ENCODE results near the gene NAT14.
"Not testable (repeated sequence)": the region's sequence is repeated elsewhere in the genome, so short reads cannot be mapped to it uniquely, and the experiment has no call there.

Gene NAT14, protein sequence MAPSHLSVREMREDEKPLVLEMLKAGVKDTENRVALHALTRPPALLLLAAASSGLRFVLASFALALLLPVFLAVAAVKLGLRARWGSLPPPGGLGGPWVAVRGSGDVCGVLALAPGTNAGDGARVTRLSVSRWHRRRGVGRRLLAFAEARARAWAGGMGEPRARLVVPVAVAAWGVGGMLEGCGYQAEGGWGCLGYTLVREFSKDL

GRCh38 chr19:55484593-55485438 lies at the start of gene NAT14:
NAT14 (plus strand) TSS chr19:55485188; CDS start chr19:55485709, 521 bp downstream.
- no peak for DNase-seq (ENCODE audit: low read depth in 2 of 2, low spot score in 1 of 2)

DNA sequence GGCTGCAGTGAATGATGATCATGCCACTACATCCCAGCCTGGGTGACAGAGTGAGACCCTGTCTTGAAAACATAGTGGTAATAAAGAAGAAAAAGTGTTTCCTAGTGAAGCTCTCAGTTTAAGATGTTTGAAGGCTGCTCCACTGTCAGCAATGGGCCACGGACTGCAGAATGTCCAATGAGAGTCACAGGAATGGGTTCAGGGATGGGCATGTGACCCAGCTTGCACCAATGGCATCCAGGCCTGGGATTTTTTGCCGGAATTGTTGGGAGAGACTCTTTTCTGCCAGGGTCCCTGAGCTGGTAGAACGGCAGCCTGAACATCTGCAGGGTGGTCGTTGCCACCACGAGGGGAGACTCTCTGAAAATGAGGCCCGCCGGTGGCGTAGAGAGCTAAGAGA lies 48.1 kb upstream of the NAT14 start:
- DNase-seq (ENCODE audit: low read depth in 2 of 2, low spot score in 1 of 2) = no peak

DNA sequence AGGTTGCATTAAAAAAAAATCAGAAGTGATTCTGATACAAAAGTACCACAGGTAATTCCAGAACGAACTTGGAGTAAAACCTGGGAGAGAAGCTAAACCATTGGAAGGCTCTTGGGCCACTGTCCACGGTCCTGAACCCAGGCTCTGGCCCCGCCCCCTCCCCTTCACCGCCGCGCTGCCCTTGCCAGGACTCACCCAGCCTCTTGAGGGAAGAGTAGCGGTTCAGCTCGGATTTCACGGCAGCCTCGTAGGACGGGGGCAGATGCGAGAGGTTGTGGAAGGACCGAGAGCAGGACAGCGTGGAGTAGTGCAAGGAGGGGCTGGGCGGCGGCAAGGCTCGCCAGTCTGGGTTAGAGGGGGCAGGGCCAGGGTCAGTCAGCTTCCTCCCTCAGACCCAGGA lies 47.6 kb upstream of the NAT14 start:
- no peak for DNase-seq (ENCODE audit: low read depth in 2 of 2, low spot score in 1 of 2)

DNA sequence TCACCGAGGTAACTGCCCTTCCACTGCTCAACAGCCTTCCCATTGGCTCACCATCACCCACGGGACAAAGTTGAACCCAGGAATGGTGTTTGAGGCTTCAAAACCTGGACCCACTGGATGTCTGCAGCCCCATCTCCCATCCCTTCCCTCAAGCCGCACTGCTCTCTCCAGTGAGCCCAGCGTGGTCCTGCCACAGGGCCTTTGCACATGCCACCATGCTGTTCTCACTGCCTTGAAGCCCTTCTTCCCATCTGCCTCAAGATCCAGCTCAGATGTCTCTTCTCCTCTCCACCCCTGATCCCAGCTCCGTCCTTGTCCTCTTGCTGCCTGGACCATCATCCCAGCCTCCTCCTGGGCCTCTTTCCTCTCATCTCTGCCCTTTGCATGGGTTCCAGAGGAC lies 45.9 kb upstream of the NAT14 start:
- DNase-seq (ENCODE audit: low read depth in 2 of 2, low spot score in 1 of 2) = no peak

GRCh38 chr19:55440411-55441105 lies 44.4 kb upstream of the NAT14 start:
- no peak for DNase-seq (ENCODE audit: low read depth in 2 of 2, low spot score in 1 of 2)

DNA sequence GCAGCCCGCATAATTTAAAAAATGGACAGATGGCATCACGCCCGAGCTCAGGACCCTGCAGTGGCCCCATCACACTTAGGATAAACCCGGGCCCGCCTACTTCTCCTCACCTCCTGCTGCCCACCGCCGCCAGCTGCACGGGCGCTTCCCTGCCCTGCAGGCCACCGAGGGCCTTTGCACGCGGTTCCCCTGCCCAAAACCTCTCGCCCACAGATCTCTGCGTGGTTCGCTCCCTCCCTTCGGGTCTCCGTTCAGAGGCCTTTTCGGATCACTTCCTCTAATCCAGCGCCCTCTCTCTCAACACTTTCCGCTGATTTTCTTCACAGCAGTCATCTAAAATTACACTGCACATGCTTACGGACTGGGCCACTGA lies 43.7 kb upstream of the NAT14 start:
- DNase-seq (ENCODE audit: low read depth in 2 of 2, low spot score in 1 of 2) = no peak

DNA sequence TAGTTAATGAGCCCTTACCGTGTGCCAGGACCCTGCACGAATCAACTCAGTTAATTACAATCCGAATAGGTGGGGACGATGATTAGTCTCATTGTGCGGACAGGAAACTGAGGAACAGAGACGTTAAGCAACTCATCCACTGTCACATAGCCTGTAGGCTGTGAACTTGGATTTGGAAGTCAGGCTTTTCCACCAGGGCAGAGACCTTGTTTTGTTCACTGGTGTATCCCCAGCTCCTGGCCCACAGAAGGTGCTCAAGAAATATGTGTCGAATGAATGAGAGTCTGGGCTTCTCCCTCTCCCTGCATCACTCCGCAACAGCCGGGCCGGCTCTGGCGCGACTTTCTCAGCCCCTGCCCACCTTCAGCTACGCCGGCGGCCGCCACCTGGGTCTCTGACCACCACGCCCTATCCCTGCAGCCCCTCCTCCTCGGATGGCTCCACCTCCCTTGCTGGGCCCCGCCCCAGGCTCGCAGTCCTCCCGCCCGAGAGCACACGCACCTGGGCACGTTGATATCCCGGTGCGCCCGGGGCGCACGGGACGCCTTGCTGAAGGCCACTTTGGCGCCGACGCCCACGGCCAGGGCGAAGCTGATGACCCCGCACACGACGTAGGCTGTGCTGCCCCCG lies 43.2 kb upstream of the NAT14 start:
- DNase-seq (ENCODE audit: low read depth in 2 of 2, low spot score in 1 of 2) = no peak

- DNase-seq (ENCODE audit: low read depth in 2 of 2, low spot score in 1 of 2) = no peak
Measured at GRCh38 chr19:55442372-55442961, 42.5 kb upstream of the NAT14 start.

DNA sequence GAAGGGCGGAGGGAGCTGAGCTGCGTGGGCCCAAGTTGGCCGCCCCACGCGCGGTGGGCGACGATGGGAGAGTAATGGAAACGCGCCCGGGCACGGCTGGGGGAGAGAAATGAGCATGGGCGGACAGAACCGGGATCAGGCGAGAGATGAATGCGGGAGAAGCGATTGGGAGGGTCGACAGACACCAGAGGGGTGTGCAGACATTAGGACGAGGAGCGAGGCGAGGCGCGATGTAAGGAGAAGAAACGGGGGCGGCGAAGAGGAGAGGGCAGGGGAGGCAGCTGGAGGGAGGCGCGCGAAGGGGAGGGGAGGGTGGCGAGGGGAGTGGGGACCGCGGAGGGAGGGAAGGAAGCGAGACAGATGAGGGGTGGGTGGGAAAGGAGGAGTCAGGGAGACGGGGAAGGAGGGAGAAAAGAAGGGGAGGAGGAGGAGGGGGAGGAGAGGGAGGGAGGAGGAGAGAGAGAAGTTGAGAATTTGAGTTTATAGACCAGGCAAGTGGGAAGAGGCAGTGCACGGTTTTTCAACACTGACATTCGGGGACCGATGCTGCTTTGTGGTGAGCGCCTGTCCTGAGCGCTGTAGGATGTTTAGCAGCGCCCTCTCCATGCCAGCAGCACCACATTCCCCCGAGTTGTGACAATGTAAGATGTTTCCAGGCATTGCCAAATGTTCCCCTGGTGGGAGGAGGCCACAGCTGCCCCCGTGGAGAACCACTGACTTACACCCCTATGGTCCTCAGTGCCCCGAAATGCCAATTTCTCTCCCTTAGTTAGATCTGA lies 41.8 kb upstream of the NAT14 start, which contains the start of gene SHISA7:
SHISA7 (minus strand) TSS at position 256 of the 779 bp plus-strand sequence. CDS start 437 bp downstream, outside the sequence.
- no peak for DNase-seq (ENCODE audit: low read depth in 2 of 2, low spot score in 1 of 2)

- no peak for DNase-seq (ENCODE audit: low read depth in 2 of 2, low spot score in 1 of 2)
Measured at GRCh38 chr19:55443824-55444480, 41.0 kb upstream of the NAT14 start.

GRCh38 chr19:55444646-55445045 lies 40.3 kb upstream of the NAT14 start:
- DNase-seq (ENCODE audit: low read depth in 2 of 2, low spot score in 1 of 2) = no peak

GRCh38 chr19:55446060-55446459 lies 38.9 kb upstream of the NAT14 start:
- no peak for DNase-seq (ENCODE audit: low read depth in 2 of 2, low spot score in 1 of 2)

DNA sequence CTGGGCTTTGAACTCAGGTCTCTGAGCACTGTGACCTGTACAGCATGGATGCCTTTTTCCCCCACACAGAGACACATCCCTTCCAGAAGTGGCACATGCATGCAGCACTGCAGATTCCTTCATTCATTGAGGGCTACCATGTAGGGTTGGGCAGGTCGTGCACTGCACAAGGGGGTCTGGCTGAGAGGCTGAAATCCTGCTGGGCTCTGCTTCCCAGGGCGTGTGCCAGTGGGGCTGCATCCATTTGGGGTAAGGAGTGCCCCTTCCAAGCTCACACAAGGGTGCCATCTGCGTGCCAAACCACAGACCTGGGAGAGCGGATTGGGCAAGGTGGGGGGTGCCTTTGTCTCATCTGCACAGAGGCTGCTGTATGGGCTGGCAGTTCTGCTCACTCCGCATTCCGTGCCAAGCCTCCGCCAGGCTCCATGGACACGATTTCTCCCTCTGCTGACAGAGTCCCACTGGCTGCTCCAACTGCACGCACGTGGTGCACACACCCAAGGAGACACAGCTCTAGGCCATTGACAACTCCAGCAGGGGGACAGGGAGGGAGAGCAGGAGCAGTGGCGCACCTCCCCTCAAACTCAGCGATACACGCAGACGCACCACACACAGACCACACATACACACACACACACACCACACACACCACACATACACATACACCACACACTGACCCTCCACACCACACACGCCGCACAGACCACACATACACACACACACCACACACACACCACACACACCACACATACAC lies 37.4 kb upstream of the NAT14 start:
- DNase-seq (ENCODE audit: low read depth in 2 of 2, low spot score in 1 of 2) = no peak

GRCh38 chr19:55448175-55448490 lies 36.9 kb upstream of the NAT14 start:
- not testable (repeated sequence) for DNase-seq (ENCODE audit: low read depth in 2 of 2, low spot score in 1 of 2)

GRCh38 chr19:55449469-55449868 lies 35.5 kb upstream of the NAT14 start:
- DNase-seq (ENCODE audit: low read depth in 2 of 2, low spot score in 1 of 2) = no peak

DNA sequence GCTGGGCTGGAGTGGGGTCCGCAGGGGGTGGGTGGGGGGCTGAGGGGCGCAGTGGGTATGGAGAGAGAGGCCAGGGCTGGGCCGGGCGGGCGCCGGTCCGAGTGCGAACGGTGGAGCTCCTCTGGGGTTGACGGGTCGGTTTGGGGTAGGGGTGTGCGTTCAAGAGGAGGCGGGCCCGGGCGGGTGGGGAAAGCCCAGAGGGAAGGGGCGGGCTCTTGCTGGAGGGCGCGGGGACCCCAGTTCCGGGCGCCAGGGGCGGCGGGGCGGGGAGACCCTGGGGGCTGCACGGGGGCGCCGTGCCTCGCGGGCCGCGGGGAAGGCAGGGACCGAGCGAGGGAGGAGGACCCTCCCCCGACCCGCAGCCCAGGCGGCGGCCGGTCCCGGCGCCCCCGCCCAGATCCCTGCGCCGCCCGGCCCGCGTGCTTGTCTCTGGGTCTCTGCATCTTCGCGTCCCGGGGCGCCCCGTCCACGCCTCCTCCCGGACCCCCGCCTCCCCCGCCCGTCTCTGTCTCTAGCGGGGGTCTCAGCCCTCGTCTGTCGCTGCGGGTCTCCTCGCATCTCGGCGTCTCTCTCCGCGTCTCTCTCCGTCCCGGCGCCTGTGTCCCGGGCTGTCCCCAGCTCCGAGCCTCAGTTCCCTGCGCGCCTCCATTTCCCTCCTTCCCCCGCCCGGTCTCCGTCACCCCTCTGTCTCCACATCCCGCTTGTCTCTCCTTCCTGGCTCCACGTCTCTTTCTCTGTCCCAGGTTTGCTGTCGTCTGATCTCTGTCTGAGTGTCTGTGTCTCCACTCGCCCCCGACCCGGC lies 33.6 kb upstream of the NAT14 start:
- no peak for DNase-seq (ENCODE audit: low read depth in 2 of 2, low spot score in 1 of 2)

GRCh38 chr19:55451965-55452748 lies 32.8 kb upstream of the NAT14 start:
- DNase-seq (ENCODE audit: low read depth in 2 of 2, low spot score in 1 of 2) = no peak
